Keratinocyte (primary cell): ENCODE data around the gene ANKRD40.

Experiments
- CTCF ChIP-seq, 3 experiments: IDR thresholded peaks in 1 of 3; conservative IDR thresholded peaks in 1 of 3; optimal IDR thresholded peaks in 1 of 3; 2 replicates in 2 of 3; 3 replicates in 1 of 3; pipeline versions ENCODE3 to v1.5.1; 2011; ENCODE audit warnings: low read length in 3 of 3, mild to moderate bottlenecking in 3 of 3, moderate library complexity in 2 of 3, control low read depth in 1 of 3, inconsistent platforms in 1 of 3; ENCODE audit not compliant: insufficient read depth in 2 of 3; ENCODE audit errors: extremely low read depth in 1 of 3
- EZH2 ChIP-seq: IDR thresholded peaks from one replicate; pipeline ENCODE4 v1.6.1; 2012; ENCODE audit warnings: inconsistent platforms, mild to moderate bottlenecking, low read length, moderate library complexity

- no peak for TF ChIP-seq CTCF (optimal IDR thresholded peaks at IDR 0.05 in 1 of 3, IDR thresholded peaks at IDR 0.05 in 1 of 3, conservative IDR thresholded peaks at IDR 0.05 in 1 of 3; ENCODE audit: extremely low read depth in 1 of 3, insufficient read depth in 2 of 3, low read length in 3 of 3)
- TF ChIP-seq EZH2, result no peak
These were observed 11.6 kb upstream of the ANKRD40 start, which contains the start of gene LUC7L3 for GRCh38 chr17:50719144-50719923.
